ENCODE results near the gene RPL15.

DNA sequence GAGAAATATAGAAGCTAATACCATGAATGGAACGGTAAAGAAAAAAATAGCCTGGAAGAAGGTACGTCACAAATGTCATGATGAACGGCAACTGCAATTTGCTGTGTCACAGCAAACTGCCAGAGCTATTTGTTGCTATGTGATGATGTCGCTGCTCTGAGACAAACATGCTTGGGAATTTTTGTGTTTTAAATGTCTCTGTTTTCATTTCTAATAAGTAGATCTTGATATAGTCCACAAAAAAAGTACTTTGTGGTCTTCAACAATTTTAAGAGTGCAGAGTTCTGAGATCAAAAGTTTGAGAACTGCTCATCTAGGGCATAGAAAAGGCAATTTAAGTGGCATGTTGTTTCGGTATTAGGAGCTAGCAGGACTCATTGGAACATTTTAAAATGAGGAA, 23.8 kb downstream of the RPL15 start:
- TF ChIP-seq, protein P1, sequence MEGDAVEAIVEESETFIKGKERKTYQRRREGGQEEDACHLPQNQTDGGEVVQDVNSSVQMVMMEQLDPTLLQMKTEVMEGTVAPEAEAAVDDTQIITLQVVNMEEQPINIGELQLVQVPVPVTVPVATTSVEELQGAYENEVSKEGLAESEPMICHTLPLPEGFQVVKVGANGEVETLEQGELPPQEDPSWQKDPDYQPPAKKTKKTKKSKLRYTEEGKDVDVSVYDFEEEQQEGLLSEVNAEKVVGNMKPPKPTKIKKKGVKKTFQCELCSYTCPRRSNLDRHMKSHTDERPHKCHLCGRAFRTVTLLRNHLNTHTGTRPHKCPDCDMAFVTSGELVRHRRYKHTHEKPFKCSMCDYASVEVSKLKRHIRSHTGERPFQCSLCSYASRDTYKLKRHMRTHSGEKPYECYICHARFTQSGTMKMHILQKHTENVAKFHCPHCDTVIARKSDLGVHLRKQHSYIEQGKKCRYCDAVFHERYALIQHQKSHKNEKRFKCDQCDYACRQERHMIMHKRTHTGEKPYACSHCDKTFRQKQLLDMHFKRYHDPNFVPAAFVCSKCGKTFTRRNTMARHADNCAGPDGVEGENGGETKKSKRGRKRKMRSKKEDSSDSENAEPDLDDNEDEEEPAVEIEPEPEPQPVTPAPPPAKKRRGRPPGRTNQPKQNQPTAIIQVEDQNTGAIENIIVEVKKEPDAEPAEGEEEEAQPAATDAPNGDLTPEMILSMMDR (IDR thresholded peaks at IDR 0.05), result no peak
- no peak for TF ChIP-seq POLR2A (IDR thresholded peaks at IDR 0.05)
- TF ChIP-seq POLR2AphosphoS5 (IDR thresholded peaks at IDR 0.05), result no peak
- no peak for TF ChIP-seq EP300 (IDR thresholded peaks at IDR 0.05)
